DOHH2 (cell line): ENCODE measurements around the gene TACC2.

Experiments used
- CTCF ChIP-seq: fragments of 200-600 bp; sonication (generic); IDR thresholded peaks from one replicate; pipeline ENCODE4 v1.5.1; 2014; ENCODE audit warnings: antibody characterized with exemption, mild to moderate bottlenecking, low read depth, low read length; ENCODE audit not compliant: poor library complexity, severe bottlenecking
- EZH2phosphoT487 ChIP-seq: fragments of 200-600 bp; sonication (generic); IDR thresholded peaks from 2 replicates; pipeline ENCODE4 v1.6.1; 2017; ENCODE audit warnings: borderline replicate concordance, mild to moderate bottlenecking, antibody characterized with exemption, low read length, moderate library complexity, mixed read lengths

- TF ChIP-seq CTCF, result peak; percentile 70
- no peak for TF ChIP-seq EZH2phosphoT487
Measured at GRCh38 chr10:122054048-122055025, 65.4 kb downstream of the TACC2 start.
